Activated naive CD8-positive, alpha-beta T cell treated with anti-CD3 and anti-CD28 coated beads, Interleukin-2, amount 50 U/mL, for 24 hours (primary cell): ENCODE measurements around the gene ANKRD33B.
A peak's percentile ranks its signal among the peaks of the same experiment; 100 is the strongest.

Source experiments
- ATAC-seq: fragments of 150-1000 bp; cut with Tn5 transposase; one replicate; pipeline ENCODE4 v1.10.0; 2021
- DNase-seq: peaks from one replicate; pipeline ENCODE4 v3.0.0; 2021
- H3K27ac Mint-ChIP-seq: one replicate; pipeline ENCODE4 v1.8.0; 2021; ENCODE audit warnings: mild to moderate bottlenecking, mixed read lengths
- H3K27me3 Mint-ChIP-seq: one replicate; pipeline ENCODE4 v1.8.0; 2021; ENCODE audit warnings: mixed read lengths
- H3K36me3 Mint-ChIP-seq: one replicate; pipeline ENCODE4 v1.8.0; 2021; ENCODE audit warnings: low read depth, mixed read lengths
- H3K4me1 Mint-ChIP-seq: one replicate; pipeline ENCODE4 v1.8.0; 2021; ENCODE audit warnings: mixed read lengths
- H3K4me3 Mint-ChIP-seq: one replicate; pipeline ENCODE4 v1.8.0; 2021; ENCODE audit warnings: mild to moderate bottlenecking, moderate library complexity, mixed read lengths
- H3K9me3 Mint-ChIP-seq: one replicate; pipeline ENCODE4 v1.8.0; 2021; ENCODE audit warnings: mixed read lengths

Gene ANKRD33B

GRCh38 chr5:10530601-10531320, 33.1 kb upstream of the ANKRD33B start:
- ATAC-seq (no peak), DNase-seq (no peak)
- Mint-ChIP-seq H3K27ac (no peak overlapping the region), H3K4me3 (no peak overlapping the region), H3K4me1 (no peaks in the 10 kb centered on the region), H3K27me3 (peaks cover 15% of the 10 kb centered on the region), H3K36me3 (no peaks in the 10 kb centered on the region), H3K9me3 (no peaks in the 10 kb centered on the region)

GRCh38 chr5:10532421-10532820, 31.4 kb upstream of the ANKRD33B start:
- Mint-ChIP-seq H3K36me3 (no peaks in the 10 kb centered on the region), H3K9me3 (no peaks in the 10 kb centered on the region), H3K4me3 (no peak overlapping the region), H3K27ac (no peak overlapping the region), H3K4me1 (peaks cover 11% of the 10 kb centered on the region), H3K27me3 (peaks cover 15% of the 10 kb centered on the region)
- ATAC-seq = no peak
- no peak for DNase-seq

- Mint-ChIP-seq H3K27me3 (peaks cover 19% of the 10 kb centered on the region), H3K9me3 (no peaks in the 10 kb centered on the region), H3K27ac (no peak overlapping the region), H3K4me1 (peaks cover 19% of the 10 kb centered on the region), H3K36me3 (no peaks in the 10 kb centered on the region), H3K4me3 (no peak overlapping the region)
- ATAC-seq (no peak), DNase-seq (no peak)
Measured at GRCh38 chr5:10533226-10533625, 30.6 kb upstream of the ANKRD33B start.

- no peak for DNase-seq
- Mint-ChIP-seq H3K27ac (no peak overlapping the region), H3K4me1 (peaks cover 22% of the 10 kb centered on the region), H3K4me3 (no peak overlapping the region), H3K9me3 (no peaks in the 10 kb centered on the region), H3K36me3 (no peaks in the 10 kb centered on the region), H3K27me3 (peaks cover 27% of the 10 kb centered on the region)
- no peak for ATAC-seq
Measured at GRCh38 chr5:10534561-10535530, 29.0 kb upstream of the ANKRD33B start.

- Mint-ChIP-seq H3K27ac (no peak overlapping the region), H3K4me3 (no peak overlapping the region), H3K9me3 (no peaks in the 10 kb centered on the region), H3K27me3 (peaks cover 24% of the 10 kb centered on the region), H3K4me1 (peaks cover 22% of the 10 kb centered on the region), H3K36me3 (no peaks in the 10 kb centered on the region)
- no peak for DNase-seq
- ATAC-seq = no peak
Measured at GRCh38 chr5:10536511-10536910, 27.4 kb upstream of the ANKRD33B start.

- ATAC-seq (no peak), DNase-seq (no peak)
- H3K27me3 Mint-ChIP-seq = peaks cover 24% of the 10 kb centered on the region
- H3K4me3 Mint-ChIP-seq = peak overlapping the region; percentile 39
- H3K27ac Mint-ChIP-seq = no peak overlapping the region
- no peaks in the 10 kb centered on the region for H3K9me3 Mint-ChIP-seq
- peaks cover 22% of the 10 kb centered on the region for H3K4me1 Mint-ChIP-seq
- H3K36me3 Mint-ChIP-seq = no peaks in the 10 kb centered on the region
Measured at GRCh38 chr5:10536931-10537579, 26.8 kb upstream of the ANKRD33B start.

- H3K36me3 Mint-ChIP-seq = no peaks in the 10 kb centered on the region
- H3K27ac Mint-ChIP-seq = no peak overlapping the region
- no peak overlapping the region for H3K4me3 Mint-ChIP-seq
- ATAC-seq (peak; percentile 31), DNase-seq (peak; percentile 15)
- no peaks in the 10 kb centered on the region for H3K9me3 Mint-ChIP-seq
- peaks cover 22% of the 10 kb centered on the region for H3K4me1 Mint-ChIP-seq
- H3K27me3 Mint-ChIP-seq = peaks cover 22% of the 10 kb centered on the region
Measured at GRCh38 chr5:10537624-10538023, 26.2 kb upstream of the ANKRD33B start.

GRCh38 chr5:10538103-10538788, 25.6 kb upstream of the ANKRD33B start:
- ATAC-seq = peak; percentile 55
- Mint-ChIP-seq H3K27me3 (peaks cover 20% of the 10 kb centered on the region), H3K4me3 (no peak overlapping the region), H3K9me3 (no peaks in the 10 kb centered on the region), H3K27ac (no peak overlapping the region), H3K4me1 (peaks cover 22% of the 10 kb centered on the region), H3K36me3 (no peaks in the 10 kb centered on the region)
- no peak for DNase-seq

- no peaks in the 10 kb centered on the region for H3K9me3 Mint-ChIP-seq
- H3K27me3 Mint-ChIP-seq = peaks cover 20% of the 10 kb centered on the region
- H3K4me3 Mint-ChIP-seq = no peak overlapping the region
- DNase-seq (no peak), ATAC-seq (no peak)
- no peak overlapping the region for H3K27ac Mint-ChIP-seq
- no peaks in the 10 kb centered on the region for H3K36me3 Mint-ChIP-seq
- peaks cover 22% of the 10 kb centered on the region for H3K4me1 Mint-ChIP-seq
Measured at GRCh38 chr5:10538789-10539686, 24.8 kb upstream of the ANKRD33B start.

- H3K4me1 Mint-ChIP-seq = peaks cover 22% of the 10 kb centered on the region
- peaks cover 17% of the 10 kb centered on the region for H3K27me3 Mint-ChIP-seq
Measured at GRCh38 chr5:10539687-10539998, 24.2 kb upstream of the ANKRD33B start.

GRCh38 chr5:10540036-10540544, 23.8 kb upstream of the ANKRD33B start:
- no peak overlapping the region for H3K27ac Mint-ChIP-seq
- H3K27me3 Mint-ChIP-seq = peaks cover 15% of the 10 kb centered on the region
- peaks cover 22% of the 10 kb centered on the region for H3K4me1 Mint-ChIP-seq
- H3K9me3 Mint-ChIP-seq = no peaks in the 10 kb centered on the region
- DNase-seq (no peak), ATAC-seq (no peak)
- H3K36me3 Mint-ChIP-seq = no peaks in the 10 kb centered on the region
- no peak overlapping the region for H3K4me3 Mint-ChIP-seq

More at GRCh38 chr5:10539687-10539998, 24.2 kb upstream of the ANKRD33B start:
- Mint-ChIP-seq H3K4me3 (no peak overlapping the region), H3K9me3 (no peaks in the 10 kb centered on the region), H3K27ac (no peak overlapping the region), H3K36me3 (no peaks in the 10 kb centered on the region)
- ATAC-seq (no peak), DNase-seq (no peak)

GRCh38 chr5:10540951-10541646, 22.8 kb upstream of the ANKRD33B start:
- peaks cover 15% of the 10 kb centered on the region for H3K27me3 Mint-ChIP-seq
- H3K36me3 Mint-ChIP-seq = no peaks in the 10 kb centered on the region
- H3K4me3 Mint-ChIP-seq = no peak overlapping the region
- DNase-seq (no peak), ATAC-seq (no peak)
- peaks cover 22% of the 10 kb centered on the region for H3K4me1 Mint-ChIP-seq
- H3K9me3 Mint-ChIP-seq = no peaks in the 10 kb centered on the region
- H3K27ac Mint-ChIP-seq = no peak overlapping the region

GRCh38 chr5:10542055-10542550, 21.8 kb upstream of the ANKRD33B start:
- ATAC-seq = no peak
- Mint-ChIP-seq H3K4me3 (no peak overlapping the region), H3K27ac (no peak overlapping the region), H3K9me3 (no peaks in the 10 kb centered on the region), H3K4me1 (peaks cover 14% of the 10 kb centered on the region), H3K27me3 (peaks cover 20% of the 10 kb centered on the region), H3K36me3 (no peaks in the 10 kb centered on the region)
- DNase-seq = no peak
